Heart left ventricle (tissue), 13 donors: ENCODE results near the gene GCNT2.

Source experiments
- POLR2A ChIP-seq, 2 donors: fragments of 450-650 bp; IDR thresholded peaks; one replicate each; pipeline ENCODE4 v1.6.1; 2017; ENCODE audit warnings: antibody characterized with exemption in 2 of 2, mild to moderate bottlenecking in 2 of 2, moderate library complexity in 2 of 2
- TF ChIP-seq, protein P1 (sequence below), 12 donors: fragments of 200-600 bp; sonication (generic) in 4 of 12; IDR thresholded peaks; one replicate each; pipeline versions ENCODE4 v1.5.0 to v1.8.0; 2018 to 2022; ENCODE audit warnings: antibody characterized with exemption in 12 of 12, mild to moderate bottlenecking in 5 of 12
- donor health status: ischemic (EF 13 %, LVEDD 7.1; RV severe dilation, severe dysfunction).
- donor health status: DM: no; HTN: yes; CAD: no.
- donor health status: DM: no; HTN: no; CAD: no.
- donor health status: ischemic (EF 25% LVEDD 6.9; RV normal size, moderate dysfunction).
- donor health status: ischemic (EF 25% LVEDD 5.7; RV mildly dilated, moderate dysfunction).
- donor health status: ischemic (EF 35%, LVEDD 5.7; RV mildly dilated, moderate dysfunction).
- donor health status: nonischemic (EF 11% LVEDD 7.7; RV severe dilation, severe dysfunction).
- donor health status: DM: yes; HTN: yes; CAD: no.
- donor health status: PGD.
- donor health status: ischemic (EF 29% LVEDD 5.4; RV normal size, mild dysfunction).
- donor health status: nonischemic (EF 23%, LVEDD 6.1; RV moderate dilation, normal function).

DNA sequence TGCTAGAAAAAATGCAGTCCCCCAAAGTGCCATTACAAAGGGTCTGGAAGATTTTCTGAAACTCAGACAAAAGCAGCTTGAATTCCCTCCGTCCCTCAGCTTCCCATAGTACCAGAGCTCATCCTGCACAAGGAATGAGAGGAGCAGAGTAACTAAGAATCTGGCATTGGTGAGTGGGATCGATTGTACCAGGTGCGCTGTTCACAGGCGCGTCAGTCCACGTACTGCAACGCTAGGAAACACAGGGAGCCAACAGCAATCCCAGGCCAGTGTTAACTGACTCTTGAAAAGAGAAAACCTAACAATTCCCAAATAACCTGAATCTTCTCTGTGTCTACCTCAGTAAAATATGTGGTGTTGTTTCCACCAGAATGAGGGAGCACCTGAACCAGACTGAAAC lies 77.9 kb downstream of the GCNT2 start:
- TF ChIP-seq, protein P1, sequence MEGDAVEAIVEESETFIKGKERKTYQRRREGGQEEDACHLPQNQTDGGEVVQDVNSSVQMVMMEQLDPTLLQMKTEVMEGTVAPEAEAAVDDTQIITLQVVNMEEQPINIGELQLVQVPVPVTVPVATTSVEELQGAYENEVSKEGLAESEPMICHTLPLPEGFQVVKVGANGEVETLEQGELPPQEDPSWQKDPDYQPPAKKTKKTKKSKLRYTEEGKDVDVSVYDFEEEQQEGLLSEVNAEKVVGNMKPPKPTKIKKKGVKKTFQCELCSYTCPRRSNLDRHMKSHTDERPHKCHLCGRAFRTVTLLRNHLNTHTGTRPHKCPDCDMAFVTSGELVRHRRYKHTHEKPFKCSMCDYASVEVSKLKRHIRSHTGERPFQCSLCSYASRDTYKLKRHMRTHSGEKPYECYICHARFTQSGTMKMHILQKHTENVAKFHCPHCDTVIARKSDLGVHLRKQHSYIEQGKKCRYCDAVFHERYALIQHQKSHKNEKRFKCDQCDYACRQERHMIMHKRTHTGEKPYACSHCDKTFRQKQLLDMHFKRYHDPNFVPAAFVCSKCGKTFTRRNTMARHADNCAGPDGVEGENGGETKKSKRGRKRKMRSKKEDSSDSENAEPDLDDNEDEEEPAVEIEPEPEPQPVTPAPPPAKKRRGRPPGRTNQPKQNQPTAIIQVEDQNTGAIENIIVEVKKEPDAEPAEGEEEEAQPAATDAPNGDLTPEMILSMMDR (IDR thresholded peaks at IDR 0.05): no peak
- no peak for TF ChIP-seq POLR2A (IDR thresholded peaks at IDR 0.05)
